Adrenal gland (tissue), 5 donors: ENCODE results near the gene EXT2.

Source experiments
- CTCF ChIP-seq, 6 experiments: fragments of 450-650 bp in 4 of 6; fragments of 200-600 bp in 2 of 6; sonication (generic) in 1 of 6; IDR thresholded peaks; 1 replicate in 5 of 6; 2 replicates in 1 of 6; pipeline versions ENCODE4 v1.5.1 to v1.8.0; 2016 to 2021; ENCODE audit warnings: antibody characterized with exemption in 6 of 6, mild to moderate bottlenecking in 2 of 6, moderate library complexity in 1 of 6
- POLR2A ChIP-seq, 2 donors: fragments of 450-650 bp; IDR thresholded peaks; one replicate each; pipeline ENCODE4 v1.6.1; 2017; ENCODE audit warnings: antibody characterized with exemption in 2 of 2, mild to moderate bottlenecking in 2 of 2, moderate library complexity in 1 of 2
- donor health status: DM: no; HTN: no; CAD: no.

DNA sequence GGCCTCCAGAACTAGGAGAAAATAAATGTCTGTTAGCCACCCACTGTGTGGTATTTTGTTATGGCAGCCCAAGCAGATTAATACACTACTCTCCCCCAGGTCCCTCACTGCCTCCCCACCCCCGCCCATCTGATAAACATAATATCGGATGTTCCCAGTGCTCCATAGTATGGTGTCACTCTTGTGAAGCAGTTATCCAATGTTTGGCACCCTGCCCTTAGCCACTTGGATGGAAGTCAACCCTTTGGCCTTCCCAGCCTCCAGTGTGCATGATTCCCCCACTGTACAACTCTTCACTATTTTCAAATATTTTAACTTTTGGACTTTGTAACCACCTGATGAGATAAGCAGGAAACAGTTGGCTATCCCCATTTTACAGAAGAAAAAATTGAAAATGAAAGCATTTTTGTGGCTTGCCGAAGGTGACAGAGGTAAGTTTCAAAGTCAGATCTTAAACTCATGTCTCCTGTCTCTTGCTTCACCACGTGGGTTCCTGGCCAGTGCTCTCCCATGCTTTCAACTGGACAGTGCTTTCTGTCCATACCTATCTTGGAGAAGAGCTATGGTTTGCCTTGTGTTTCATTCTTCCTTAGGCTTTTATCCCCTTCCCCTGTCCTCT is 161.3 kb downstream of the EXT2 start:
- TF ChIP-seq CTCF (IDR thresholded peaks at IDR 0.05) (no peak), POLR2A (IDR thresholded peaks at IDR 0.05) (no peak)
